GM19351 (cell line): ENCODE data around the gene RSAD2.

Experiments used
- ATAC-seq: cut with Tn5 transposase; IDR thresholded peaks from one replicate; pipeline ENCODE4 v1.9.1; 2021; ENCODE audit warnings: mild to moderate bottlenecking, moderate library complexity; ENCODE audit not compliant: unreplicated experiment

Gene RSAD2

GRCh38 chr2:6941299-6942046 lies 63.9 kb downstream of the RSAD2 start:
- no peak for ATAC-seq

DNA sequence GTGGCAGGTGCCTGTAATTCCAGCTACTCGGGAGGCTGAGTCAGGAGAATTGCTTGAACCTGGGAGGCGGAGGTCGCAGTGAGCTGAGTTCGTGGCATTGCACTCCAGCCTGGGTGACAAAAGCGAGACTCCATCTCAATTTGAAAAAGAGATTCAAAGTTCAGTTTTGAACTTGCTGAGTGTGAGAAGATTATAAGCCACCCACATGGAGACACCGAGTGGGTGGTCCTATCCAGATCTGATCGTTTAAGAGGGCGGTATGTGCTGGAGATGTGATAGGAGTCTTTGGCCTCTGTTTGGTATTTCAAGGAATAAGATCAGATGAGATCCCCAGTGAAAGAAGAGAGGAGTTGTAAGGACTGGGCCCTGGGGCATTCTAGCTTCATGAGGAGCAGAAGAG lies 65.3 kb downstream of the RSAD2 start:
- ATAC-seq: no peak

DNA sequence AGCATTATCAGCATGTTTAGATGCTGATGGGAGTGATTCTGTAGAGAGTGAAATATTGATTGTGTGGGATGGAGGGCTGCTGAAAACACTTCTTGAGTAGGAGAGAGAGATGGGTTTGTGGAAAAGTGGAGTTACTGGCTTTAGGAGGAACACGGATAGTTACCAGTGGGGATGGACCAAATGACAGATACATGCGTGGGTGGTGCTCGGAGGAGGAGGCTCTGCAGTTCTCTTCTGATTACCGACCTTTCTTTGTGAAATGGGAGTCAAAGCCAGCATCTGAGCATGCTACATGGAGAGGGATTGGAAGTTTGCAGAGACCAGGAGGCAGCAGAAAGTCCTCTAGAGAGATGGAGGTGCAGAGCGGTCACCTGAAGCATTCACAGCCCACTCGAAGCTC lies 65.9 kb downstream of the RSAD2 start:
- ATAC-seq: no peak

DNA sequence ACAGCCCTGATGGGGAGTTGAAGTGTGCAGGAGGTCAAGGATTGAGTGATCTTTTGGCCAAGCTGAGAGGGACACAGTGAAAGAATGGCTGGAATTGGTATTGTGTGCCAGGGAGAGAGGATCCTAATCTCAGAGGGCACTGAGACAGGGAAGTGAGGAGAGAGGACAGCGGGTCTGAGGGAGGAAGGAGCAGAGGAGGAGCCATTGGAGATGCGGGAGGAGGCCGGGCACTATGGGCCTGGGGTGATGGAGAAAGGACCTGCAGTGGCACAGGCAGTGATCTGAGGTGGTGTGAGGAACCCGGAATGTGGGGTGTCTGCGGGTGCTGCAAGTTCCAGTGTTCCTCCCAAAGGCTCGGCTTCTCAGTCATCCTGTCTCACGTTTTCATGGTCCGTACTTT lies 66.4 kb downstream of the RSAD2 start:
- ATAC-seq: no peak

DNA sequence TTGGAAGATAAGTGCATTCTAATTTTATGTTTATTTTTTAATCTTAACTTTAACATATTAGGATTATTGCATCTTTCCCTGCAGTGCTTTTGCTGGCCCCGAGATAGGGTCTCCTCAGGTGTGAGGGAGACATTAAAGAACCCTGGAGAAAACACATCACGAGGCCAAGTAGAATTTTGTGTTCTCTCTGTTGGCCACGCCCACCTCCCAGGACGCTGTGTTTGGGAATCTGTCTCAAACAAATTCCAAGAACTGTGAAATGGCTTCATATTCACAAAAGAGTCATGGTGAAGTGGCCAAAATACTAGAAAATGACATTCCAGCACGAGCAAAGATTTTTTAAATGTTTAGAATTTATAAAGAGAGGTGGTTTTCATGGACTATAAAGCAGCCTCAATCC lies 67.0 kb downstream of the RSAD2 start:
- ATAC-seq: no peak

- ATAC-seq: peak; percentile 94
These were observed 67.7 kb downstream of the RSAD2 start for GRCh38 chr2:6945087-6945813.

DNA sequence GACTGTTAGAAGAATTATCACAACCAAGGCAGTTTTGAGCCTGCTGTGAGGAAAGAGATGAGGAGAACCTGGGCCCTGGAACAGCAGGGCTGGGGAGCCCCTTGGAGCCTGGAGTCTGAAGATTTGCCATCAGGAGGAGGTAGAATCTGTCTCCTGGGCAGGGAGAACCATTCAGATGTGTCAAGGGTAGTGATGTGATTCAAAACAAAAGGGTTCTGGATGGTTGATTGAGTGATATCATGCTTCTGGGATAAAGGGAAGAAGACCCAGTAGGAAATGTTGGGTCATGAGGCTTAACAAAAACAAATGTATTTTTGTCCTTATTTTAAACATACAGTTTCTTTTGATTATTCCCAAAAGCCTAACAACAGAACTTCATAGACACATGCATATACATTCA lies 68.2 kb downstream of the RSAD2 start:
- no peak for ATAC-seq

GRCh38 chr2:6946722-6947121 lies 69.1 kb downstream of the RSAD2 start:
- ATAC-seq: no peak
